BJ (cell line): ENCODE measurements around the gene DTX4. TPM values are rescaled to one million over a fixed set of nuclear protein-coding genes. Genes with fewer than 3 reads are reported as not detected.

Experiments used
- CTCF ChIA-PET: fragments of 350-600 bp; formaldehyde crosslinking; extraction: SDS; loops from one replicate; lab custom pipeline; 2021; ENCODE audit warnings: antibody characterized with exemption, inconsistent platforms; lab: Yijun Ruan, JAX
- POLR2A ChIA-PET: fragments of 300-600 bp; sonication (Branson Sonifier 250); formaldehyde crosslinking; extraction: SDS; loops from one replicate; lab custom pipeline; 2021; ENCODE audit warnings: antibody characterized with exemption; lab: Charles Lee
- DNase-seq: peaks from one replicate; pipeline ENCODE4 v3.0.0-alpha.2; 2011; ENCODE audit warnings: low read depth
- H3K27me3 ChIP-seq: 2 replicates; pipeline ENCODE4 v1.6.0; 2011; ENCODE audit warnings: low read length; ENCODE audit not compliant: control insufficient read depth, insufficient read depth
- H3K36me3 ChIP-seq: 2 replicates; pipeline ENCODE4 v1.5.1; 2011; ENCODE audit warnings: low read length; ENCODE audit not compliant: control insufficient read depth, insufficient read depth
- H3K4me3 ChIP-seq: 2 replicates; pipeline ENCODE4 v1.5.1; 2011; ENCODE audit warnings: low read depth, mild to moderate bottlenecking, control low read depth, low read length
- CTCF ChIP-seq: IDR thresholded peaks from 2 replicates; pipeline ENCODE4 v1.5.1; 2011; ENCODE audit warnings: low read depth, mild to moderate bottlenecking, control low read depth, inconsistent platforms, low read length, moderate library complexity; ENCODE audit not compliant: insufficient read depth
- polyA plus RNA-seq: library from polyadenylated mRNA; depleted of rRNA; stranded (reverse); fragments of >200 nt; gene quantifications from 2 replicates; pipeline ENCODE4 v1.2.3, GENCODE V29; 2011

Gene DTX4
- polyA plus RNA-seq, 1 experiment: 1.2 TPM

GRCh38 chr11:59195586-59195985 is 23.7 kb downstream of the DTX4 start:
- no peak for TF ChIP-seq CTCF
- H3K27me3 ChIP-seq: no peaks in the 10 kb centered on the region
- no peaks in the 10 kb centered on the region for H3K36me3 ChIP-seq
- POLR2A ChIA-PET: no interaction called here
- CTCF ChIA-PET: interaction anchor here (1.4 to 2.4 kb wide), 2 partner anchors 9 to 11 kb away, joined by 6 to 7 read pairs; no protein-coding TSS in a partner anchor
- no peak for DNase-seq
- no peak overlapping the region for H3K4me3 ChIP-seq

- Histone ChIP-seq H3K27me3 (no peaks in the 10 kb centered on the region), H3K4me3 (no peak overlapping the region), H3K36me3 (no peaks in the 10 kb centered on the region)
- DNase-seq: no peak
- ChIA-PET CTCF (no interaction called here), POLR2A (no interaction called here)
- no peak for TF ChIP-seq CTCF
Observed at GRCh38 chr11:59196777-59197176, 24.8 kb downstream of the DTX4 start.

GRCh38 chr11:59197991-59198390 is 26.1 kb downstream of the DTX4 start:
- ChIA-PET CTCF (interaction anchor here (0.8 to 2.3 kb wide), 7 partner anchors 10 to 39 kb away, joined by 3 to 19 read pairs (median 7); partner anchors contain the start of gene DTX4), POLR2A (no interaction called here)
- Histone ChIP-seq H3K27me3 (no peaks in the 10 kb centered on the region), H3K4me3 (no peak overlapping the region), H3K36me3 (no peaks in the 10 kb centered on the region)
- no peak for TF ChIP-seq CTCF
- DNase-seq: no peak

GRCh38 chr11:59198726-59199125 is 26.8 kb downstream of the DTX4 start:
- Histone ChIP-seq H3K36me3 (no peaks in the 10 kb centered on the region), H3K4me3 (no peak overlapping the region), H3K27me3 (no peaks in the 10 kb centered on the region)
- CTCF ChIA-PET: interaction anchor here (0.8 to 2.3 kb wide), 6 partner anchors 9 to 40 kb away, joined by 3 to 19 read pairs (median 7); partner anchors contain the start of gene DTX4
- POLR2A ChIA-PET: no interaction called here
- TF ChIP-seq CTCF: no peak
- no peak for DNase-seq

- Histone ChIP-seq H3K4me3 (no peak overlapping the region), H3K36me3 (no peaks in the 10 kb centered on the region), H3K27me3 (no peaks in the 10 kb centered on the region)
- no peak for TF ChIP-seq CTCF
- no peak for DNase-seq
- ChIA-PET POLR2A (no interaction called here), CTCF (interaction anchor here (2.1 to 8.1 kb wide), 5 partner anchors 8 to 28 kb away, joined by 7 to 202 read pairs (median 19); partner anchors contain the start of gene DTX4)
Observed at GRCh38 chr11:59199546-59200422, 27.9 kb downstream of the DTX4 start.
